NB4 (cell line): ENCODE results near the gene RECQL.

Source experiments
- CTCF ChIP-seq: IDR thresholded peaks from one replicate; pipeline ENCODE4 v1.5.1; 2012; ENCODE audit warnings: low read depth, low read length
- MAX ChIP-seq: IDR thresholded peaks from 2 replicates; pipeline ENCODE4 v1.6.1; 2011; ENCODE audit warnings: low read depth, low read length
- MYC ChIP-seq: IDR thresholded peaks from 2 replicates; pipeline ENCODE4 v1.6.1; 2011; ENCODE audit warnings: low read depth, low read length
- POLR2A ChIP-seq: IDR thresholded peaks from 2 replicates; pipeline ENCODE4 v1.6.1; 2011; ENCODE audit warnings: mild to moderate bottlenecking; ENCODE audit not compliant: insufficient read length; ENCODE audit errors: extremely low read depth

GRCh38 chr12:21538061-21538653, 36.7 kb upstream of the RECQL start:
- no peak for TF ChIP-seq POLR2A
- TF ChIP-seq CTCF: no peak
- TF ChIP-seq MAX: no peak
- no peak for TF ChIP-seq MYC
